CD14-positive monocyte (primary cell): ENCODE results near the gene RNF217. TPM values are rescaled to one million over a fixed set of nuclear protein-coding genes. Genes with fewer than 3 reads are reported as not detected.

Experiments
- DNase-seq, 3 donors: peaks; one replicate each; pipeline ENCODE4 v3.0.0-alpha.2; 2011 to 2022
- H2AFZ ChIP-seq: 2 replicates; pipeline ENCODE4 v1.6.0; 2012; ENCODE audit warnings: mild to moderate bottlenecking, low read depth, low read length, inconsistent platforms; ENCODE audit not compliant: insufficient read depth, poor library complexity, severe bottlenecking
- H3K27ac ChIP-seq, 2 donors: 1 replicate in 1 of 2; 2 replicates in 1 of 2; pipeline ENCODE4 v1.5.1; 2012 to 2013; ENCODE audit warnings: low read length in 2 of 2, control low read depth in 1 of 2, inconsistent platforms in 1 of 2, low read depth in 1 of 2, mild to moderate bottlenecking in 1 of 2
- H3K27me3 ChIP-seq, 2 donors: one replicate each; pipeline versions ENCODE4 v1.6.0 to v1.6.1; 2011 to 2013; ENCODE audit warnings: low read length in 2 of 2; ENCODE audit not compliant: control insufficient read depth in 2 of 2, insufficient read depth in 2 of 2
- H3K36me3 ChIP-seq, 2 donors: replicated peaks in 1 of 2; 1 replicate in 1 of 2; 2 replicates in 1 of 2; pipeline versions ENCODE4 v1.5.1 to v1.6.1; 2012 to 2013; ENCODE audit warnings: low read length in 2 of 2, control low read depth in 1 of 2, inconsistent platforms in 1 of 2, mild to moderate bottlenecking in 1 of 2; ENCODE audit not compliant: insufficient read depth in 2 of 2, control insufficient read depth in 1 of 2
- H3K4me1 ChIP-seq, 2 donors: 1 replicate in 1 of 2; 2 replicates in 1 of 2; pipeline versions ENCODE4 v1.5.1 to v1.6.1; 2012 to 2013; ENCODE audit warnings: low read length in 2 of 2, control low read depth in 1 of 2, inconsistent platforms in 1 of 2, mild to moderate bottlenecking in 1 of 2, moderate library complexity in 1 of 2; ENCODE audit not compliant: insufficient read depth in 2 of 2, control insufficient read depth in 1 of 2
- H3K4me2 ChIP-seq: replicated peaks from 2 replicates; pipeline ENCODE3; 2012; ENCODE audit warnings: low read length, moderate library complexity, mild to moderate bottlenecking; ENCODE audit not compliant: poor library complexity, severe bottlenecking; ENCODE audit errors: extremely low read depth
- H3K4me3 ChIP-seq, 3 experiments: fragments of 200-600 bp in 1 of 3; sonication (generic) in 1 of 3; replicated peaks in 1 of 3; 1 replicate in 2 of 3; 2 replicates in 1 of 3; pipeline ENCODE4 v1.5.1; 2011 to 2013; ENCODE audit warnings: low read length in 3 of 3, mild to moderate bottlenecking in 3 of 3, control low read depth in 2 of 3, low read depth in 2 of 3, inconsistent platforms in 1 of 3, moderate library complexity in 1 of 3
- H3K79me2 ChIP-seq: 2 replicates; pipeline ENCODE4 v1.6.0; 2012; ENCODE audit warnings: mild to moderate bottlenecking, control low read depth, inconsistent platforms, low read length, moderate library complexity; ENCODE audit not compliant: insufficient read depth
- H3K9ac ChIP-seq: 2 replicates; pipeline ENCODE4 v1.6.0; 2017; ENCODE audit warnings: low read length, mild to moderate bottlenecking; ENCODE audit not compliant: insufficient read depth, poor library complexity, severe bottlenecking
- H3K9me3 ChIP-seq, 2 donors: replicated peaks in 1 of 2; 1 replicate in 1 of 2; 2 replicates in 1 of 2; pipeline versions ENCODE4 v1.5.1 to v1.6.1; 2012 to 2013; ENCODE audit warnings: low read length in 2 of 2, control low read depth in 1 of 2; ENCODE audit not compliant: control insufficient read depth in 1 of 2, insufficient read depth in 1 of 2
- H4K20me1 ChIP-seq: 2 replicates; pipeline ENCODE4 v1.6.0; 2012; ENCODE audit warnings: mild to moderate bottlenecking, low read length, control low read depth, moderate library complexity; ENCODE audit not compliant: insufficient read depth
- H3K27ac Mint-ChIP-seq, 7 donors: one replicate each; pipeline ENCODE4 v1.8.0; 2020; ENCODE audit warnings: mild to moderate bottlenecking in 7 of 7, mixed read lengths in 7 of 7, moderate library complexity in 6 of 7, inconsistent platforms in 2 of 7
- H3K27me3 Mint-ChIP-seq, 3 donors: one replicate each; pipeline ENCODE4 v1.8.0; 2021 to 2022; ENCODE audit warnings: low read depth in 3 of 3, mild to moderate bottlenecking in 3 of 3, mixed read lengths in 3 of 3, moderate library complexity in 3 of 3, inconsistent platforms in 1 of 3
- H3K36me3 Mint-ChIP-seq, 2 donors: one replicate each; pipeline ENCODE4 v1.8.0; 2020; ENCODE audit warnings: mixed read lengths in 2 of 2, inconsistent platforms in 1 of 2, mild to moderate bottlenecking in 1 of 2
- H3K4me1 Mint-ChIP-seq: one replicate; pipeline ENCODE4 v1.8.0; 2020; ENCODE audit warnings: mild to moderate bottlenecking, mixed read lengths
- H3K4me3 Mint-ChIP-seq, 2 donors: one replicate each; pipeline ENCODE4 v1.8.0; 2020; ENCODE audit warnings: mild to moderate bottlenecking in 2 of 2, mixed read lengths in 2 of 2, moderate library complexity in 1 of 2
- H3K9me3 Mint-ChIP-seq, 7 donors: one replicate each; pipeline ENCODE4 v1.8.0; 2020 to 2022; ENCODE audit warnings: mixed read lengths in 7 of 7, mild to moderate bottlenecking in 6 of 7, moderate library complexity in 6 of 7, inconsistent platforms in 2 of 7
- CTCF ChIP-seq: fragments of 200-600 bp; IDR thresholded peaks from one replicate; pipeline ENCODE4 v1.8.0; 2022; ENCODE audit warnings: antibody characterized with exemption, mild to moderate bottlenecking
- WGBS: methylation state at CpG from one replicate; pipeline ENCODE4 v1.1.5; 2013; ENCODE audit warnings: missing lambda C conversion rate; ENCODE audit not compliant: insufficient coverage; 5-methylcytosine and 5-hydroxymethylcytosine counted together
- intact Hi-C, 2 donors: fragments of 100-400 bp; cut with micrococcal nuclease; formaldehyde crosslinking; loops; one replicate each; pipeline versions ENCODE4 v1.15.0 to v1.15.1; 2023
- polyA plus RNA-seq, 3 donors: library from polyadenylated mRNA; depleted of rRNA in 1 of 3; unstranded in 2 of 3; stranded (reverse) in 1 of 3; fragments of 300-500 nt in 2 of 3; fragments of >200 nt in 1 of 3; fragmentation: Illumina TruSeq in 2 of 3; gene quantifications; 1 replicate in 2 of 3; 2 replicates in 1 of 3; pipeline ENCODE4 v1.2.3, GENCODE V29; 2012 to 2021

RNF217 gene
- polyA plus RNA-seq, 3 donors: 2.2 to 11.6 (median 3.3) TPM

GRCh38 chr6:124973780-124974179, 11.5 kb downstream of the RNF217 start:
- peaks cover 7 to 13% (median 13%) of the 10 kb centered on the region in 7 donors for H3K9me3 Mint-ChIP-seq
- Histone ChIP-seq H3K9me3 (peaks cover 8 to 12% of the 10 kb centered on the region in 2 donors), H3K4me1 (no peaks in the 10 kb centered on the region), H2AFZ (no peak overlapping the region), H3K79me2 (peaks cover 23% of the 10 kb centered on the region), H3K27me3 (no peaks in the 10 kb centered on the region), H4K20me1 (peaks cover 9% of the 10 kb centered on the region), H3K36me3 (peaks cover 29 to 45% of the 10 kb centered on the region in 2 donors), H3K9ac (no peak overlapping the region), H3K4me3 (no peak overlapping the region), H3K27ac (no peak overlapping the region), H3K4me2 (no peak overlapping the region)
- peaks cover 38 to 52% of the 10 kb centered on the region in 2 donors for H3K36me3 Mint-ChIP-seq
- H3K27me3 Mint-ChIP-seq: no peaks in the 10 kb centered on the region
- no peak overlapping the region for H3K27ac Mint-ChIP-seq
- no peak for DNase-seq
- H3K4me1 Mint-ChIP-seq: no peaks in the 10 kb centered on the region
- TF ChIP-seq CTCF: no peak
- intact Hi-C loops: no loop called here
- 99% methylated on average over 6 of the region's 6 CpGs for WGBS
- H3K4me3 Mint-ChIP-seq: no peak overlapping the region

GRCh38 chr6:124974771-124975377, 12.6 kb downstream of the RNF217 start:
- Mint-ChIP-seq H3K4me1 (peaks cover 2% of the 10 kb centered on the region), H3K9me3 (peaks cover 10 to 19% (median 16%) of the 10 kb centered on the region in 7 donors), H3K36me3 (peaks cover 46 to 59% of the 10 kb centered on the region in 2 donors), H3K27me3 (no peaks in the 10 kb centered on the region), H3K27ac (no peak overlapping the region), H3K4me3 (no peak overlapping the region)
- TF ChIP-seq CTCF: no peak
- peaks cover 14% of the 10 kb centered on the region in 2 donors for H3K9me3 ChIP-seq
- no peak overlapping the region for H3K4me2 ChIP-seq
- no peak overlapping the region for H3K9ac ChIP-seq
- intact Hi-C loops: no loop called here
- no peak overlapping the region for H3K27ac ChIP-seq
- 100% methylated on average over 1 of the region's 6 CpGs for WGBS
- peaks cover 30 to 51% of the 10 kb centered on the region in 2 donors for H3K36me3 ChIP-seq
- DNase-seq: no peak
- no peaks in the 10 kb centered on the region for H3K4me1 ChIP-seq
- no peak overlapping the region for H2AFZ ChIP-seq
- no peaks in the 10 kb centered on the region for H3K27me3 ChIP-seq
- H3K79me2 ChIP-seq: peaks cover 20% of the 10 kb centered on the region
- H4K20me1 ChIP-seq: peaks cover 9% of the 10 kb centered on the region
- no peak overlapping the region for H3K4me3 ChIP-seq
